Measurements from ENCODE around the gene VWC2.

GRCh38 chr7:49773218-49773935 is at the start of gene VWC2:
- TF ChIP-seq CTCF (conservative IDR thresholded peaks at IDR 0.05; ENCODE audit: low read length) = no peak
- TF ChIP-seq EZH2phosphoT487 (IDR thresholded peaks at IDR 0.05; ENCODE audit: borderline replicate concordance) = no peak
